Adipose tissue (tissue), 3 donors: Measurements from ENCODE around the gene FASTKD1. TPM values are rescaled to one million over a fixed set of nuclear protein-coding genes. Genes with fewer than 3 reads are reported as not detected.
"Not testable (repeated sequence)": the region's sequence is repeated elsewhere in the genome, so short reads cannot be mapped to it uniquely, and the experiment has no call there.

Experiments used
- H3K27ac ChIP-seq: one replicate; pipeline ENCODE4 v1.5.1; 2013; ENCODE audit warnings: low read depth, low read length
- WGBS, 3 donors: extraction: QIAGEN DNeasy Blood & Tissue Kit; methylation state at CpG; one replicate each; pipeline ENCODE4 v1.1.7; 2013; 5-methylcytosine and 5-hydroxymethylcytosine counted together
- polyA plus RNA-seq, 3 donors: library from polyadenylated mRNA; stranded (reverse); fragments of 200-250 nt; gene quantifications; one replicate each; pipeline ENCODE4 v1.2.3, GENCODE V29; 2013
- donor health status: healthy with polysubstance abuse.
- donor health status: Bipolar disorder and iron deficiency.
- donor health status: healthy.

FASTKD1 gene
- polyA plus RNA-seq, 3 donors = 7.4 to 28.3 (median 7.6) TPM

- 16 to 31% (median 29%) methylated on average over 2 of the region's 2 CpGs for WGBS, 3 donors
- H3K27ac ChIP-seq = no peak overlapping the region
Measured at GRCh38 chr2:169572821-169573159, 875 bp downstream of the FASTKD1 start.

- H3K27ac ChIP-seq = no peak overlapping the region
- WGBS, 3 donors = 41 to 83% (median 83%) methylated on average over 1 of the region's 1 CpG
Measured at GRCh38 chr2:169572189-169572588, 1.5 kb downstream of the FASTKD1 start.

DNA sequence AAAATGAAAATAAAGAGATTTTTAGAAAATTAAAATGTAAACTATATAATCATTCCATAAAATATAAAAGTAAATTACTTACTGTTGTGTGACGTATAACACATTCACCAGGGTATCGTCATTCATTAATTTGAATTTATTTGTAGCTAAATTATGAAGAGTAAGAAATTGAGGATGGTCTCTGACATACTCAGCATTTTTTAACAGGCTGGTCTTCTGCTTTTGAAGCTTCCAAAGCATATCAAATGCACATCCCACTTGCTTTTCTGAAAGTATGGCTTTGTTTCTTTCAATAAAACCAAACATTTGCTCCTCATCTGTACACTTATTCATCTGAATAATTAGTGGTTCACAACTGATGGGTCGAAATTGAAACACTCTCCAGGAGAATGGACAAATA lies 2.1 kb downstream of the FASTKD1 start:
- 78 to 94% (median 93%) methylated on average over 3 of the region's 3 CpGs for WGBS, 3 donors
- no peak overlapping the region for H3K27ac ChIP-seq

- WGBS, 3 donors = 92 to 96% (median 96%) methylated on average over 4 of the region's 4 CpGs
- H3K27ac ChIP-seq = not testable (repeated sequence)
Measured at GRCh38 chr2:169570752-169571151, 2.9 kb downstream of the FASTKD1 start.

DNA sequence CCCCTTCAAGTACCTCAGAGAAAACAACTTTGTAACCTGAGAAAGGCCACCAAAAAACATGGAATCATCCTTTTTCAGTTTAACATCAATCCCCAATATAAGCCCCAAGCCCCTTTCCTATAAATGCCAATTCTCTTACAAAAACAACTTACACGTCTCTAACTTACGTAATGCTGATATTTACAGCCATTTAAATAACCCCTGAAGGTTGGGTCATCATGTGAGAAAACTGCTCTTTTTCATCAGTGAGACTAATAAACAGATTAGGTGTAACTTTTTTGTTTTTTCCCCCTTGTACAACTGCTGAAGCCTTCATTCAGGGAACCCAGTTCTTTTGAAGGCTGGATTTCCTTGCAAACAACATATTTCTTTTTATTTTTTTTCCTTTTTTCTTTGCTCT lies 3.7 kb downstream of the FASTKD1 start:
- WGBS, 3 donors = 70 to 80% (median 71%) methylated on average over 2 of the region's 2 CpGs
- H3K27ac ChIP-seq = no peak overlapping the region

- no peak overlapping the region for H3K27ac ChIP-seq
- WGBS, 3 donors = 46 to 95% (median 91%) methylated on average over 1 of the region's 1 CpG
Measured at GRCh38 chr2:169565686-169566085, 8.0 kb downstream of the FASTKD1 start.

- WGBS, 3 donors = 50 to 92% (median 89%) methylated on average over 2 of the region's 2 CpGs
- H3K27ac ChIP-seq = no peak overlapping the region
Measured at GRCh38 chr2:169562519-169562918, 11.1 kb downstream of the FASTKD1 start.

- H3K27ac ChIP-seq = not testable (repeated sequence)
- 92 to 99% (median 97%) methylated on average over 5 of the region's 5 CpGs for WGBS, 3 donors
Measured at GRCh38 chr2:169562084-169562483, 11.6 kb downstream of the FASTKD1 start.

DNA sequence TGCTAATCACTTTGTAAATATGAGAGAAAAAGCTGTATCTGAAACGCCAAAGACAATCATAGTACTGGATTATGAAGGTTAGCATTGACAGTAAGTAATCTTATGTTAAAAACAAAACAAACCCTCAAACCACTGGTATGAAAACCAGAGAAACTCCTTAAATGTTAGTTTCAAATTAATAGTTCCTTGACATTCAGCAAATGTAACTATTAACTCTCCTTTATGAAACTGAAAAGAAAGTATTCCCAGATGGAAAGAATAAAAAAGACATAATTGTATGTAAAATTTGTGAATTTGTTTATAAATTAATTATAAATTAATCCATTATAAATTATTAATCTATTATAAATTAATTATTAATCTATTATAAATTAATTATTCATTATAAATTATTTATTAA lies 12.3 kb downstream of the FASTKD1 start:
- WGBS, 3 donors = 87 to 97% (median 96%) methylated on average over 1 of the region's 1 CpG
- no peak overlapping the region for H3K27ac ChIP-seq

GRCh38 chr2:169546756-169547155 lies 26.9 kb downstream of the FASTKD1 start:
- no peak overlapping the region for H3K27ac ChIP-seq
- 93 to 98% (median 98%) methylated on average over 2 of the region's 2 CpGs for WGBS, 3 donors

GRCh38 chr2:169542433-169542832 lies 31.2 kb downstream of the FASTKD1 start:
- WGBS, 3 donors = 93 to 97% (median 94%) methylated on average over 3 of the region's 3 CpGs
- no peak overlapping the region for H3K27ac ChIP-seq

DNA sequence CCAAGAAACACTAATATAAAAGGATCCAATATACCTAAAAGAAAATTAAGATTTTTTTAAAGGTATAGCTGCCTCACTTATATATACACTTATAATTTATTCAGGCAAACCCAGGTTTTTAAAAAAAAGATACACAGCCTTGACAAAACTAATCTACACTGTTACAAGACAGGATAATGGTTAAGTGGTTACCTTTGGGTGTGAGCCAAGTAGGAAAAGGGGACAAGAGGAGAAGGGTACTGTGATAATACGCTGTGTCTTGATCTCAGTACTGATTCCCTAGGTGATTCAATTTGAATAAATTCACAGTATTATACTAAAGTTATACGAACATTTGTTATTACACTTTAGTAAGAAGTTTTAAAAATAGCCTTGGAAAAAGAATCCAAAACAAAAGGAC lies 33.5 kb downstream of the FASTKD1 start:
- H3K27ac ChIP-seq = no peak overlapping the region
- WGBS, 3 donors = 58 to 83% (median 70%) methylated on average over 2 of the region's 2 CpGs

GRCh38 chr2:169539460-169539859 lies 34.2 kb downstream of the FASTKD1 start:
- WGBS, 3 donors = 93 to 100% (median 97%) methylated on average over 2 of the region's 2 CpGs
- not testable (repeated sequence) for H3K27ac ChIP-seq

DNA sequence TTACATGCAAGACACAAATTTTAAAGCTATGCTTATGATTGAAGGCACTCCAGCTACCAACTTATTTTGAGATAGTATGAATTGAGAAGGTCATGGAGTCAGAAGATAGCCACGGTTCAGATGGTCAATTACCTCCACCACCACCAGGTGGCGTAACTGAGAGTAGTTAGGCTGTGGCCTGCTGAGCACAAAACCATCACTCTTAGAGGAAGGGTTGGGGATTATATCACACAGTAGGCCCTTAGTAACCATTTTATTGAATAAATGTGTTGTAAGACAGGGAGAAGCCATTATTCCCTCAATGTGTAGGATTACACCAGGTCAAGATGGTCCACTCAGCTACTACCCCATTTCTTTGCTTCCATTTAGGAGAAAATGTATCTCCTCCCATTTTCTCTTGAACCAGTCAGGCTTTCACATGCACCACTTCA lies 45.4 kb downstream of the FASTKD1 start:
- no peak overlapping the region for H3K27ac ChIP-seq
- 13 to 21% (median 15%) methylated on average over 2 of the region's 2 CpGs for WGBS, 3 donors

- no peak overlapping the region for H3K27ac ChIP-seq
Measured at GRCh38 chr2:169526451-169526850, 47.2 kb downstream of the FASTKD1 start.

DNA sequence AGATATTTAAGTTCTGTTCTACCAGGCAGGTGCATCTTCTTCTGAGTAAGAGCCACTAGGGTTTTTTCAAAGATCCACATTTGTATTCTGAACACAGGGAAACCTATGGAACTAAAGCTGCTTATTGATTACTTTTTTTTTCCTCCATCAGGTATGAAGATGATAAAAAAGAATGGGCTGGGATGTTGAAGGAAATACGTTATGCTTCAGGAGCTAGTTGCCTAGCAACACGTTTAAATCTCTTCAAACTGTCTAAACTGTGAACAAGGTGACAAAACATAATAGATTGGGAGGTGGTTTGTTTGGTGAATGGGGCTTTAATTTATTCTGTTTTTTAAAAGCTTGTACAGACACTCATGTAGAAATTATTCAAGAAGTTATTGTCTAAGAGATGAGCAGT lies 48.2 kb downstream of the FASTKD1 start:
- WGBS, 3 donors = 73 to 83% (median 81%) methylated on average over 2 of the region's 2 CpGs
- no peak overlapping the region for H3K27ac ChIP-seq

GRCh38 chr2:169523681-169524080 lies 50.0 kb downstream of the FASTKD1 start:
- 42 to 73% (median 72%) methylated on average over 5 of the region's 5 CpGs for WGBS, 3 donors
- H3K27ac ChIP-seq = no peak overlapping the region

DNA sequence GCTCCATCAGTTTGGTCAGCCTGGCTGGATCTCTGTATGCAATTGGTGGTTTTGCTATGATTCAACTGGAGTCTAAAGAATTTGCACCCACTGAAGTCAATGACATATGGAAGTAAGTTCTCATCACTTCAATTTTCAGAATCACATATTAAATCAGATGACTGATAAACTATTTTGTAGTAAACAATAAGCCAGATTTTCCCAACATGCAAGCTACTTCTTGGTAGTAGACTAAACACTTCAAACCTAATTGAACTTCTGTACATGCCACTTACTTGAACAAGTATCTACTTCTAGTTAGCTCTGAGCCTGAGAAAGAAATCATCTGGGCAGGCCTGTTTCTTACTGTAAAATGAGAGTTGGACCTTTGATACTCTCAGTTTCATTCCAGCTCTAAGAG lies 52.8 kb downstream of the FASTKD1 start:
- no peak overlapping the region for H3K27ac ChIP-seq

DNA sequence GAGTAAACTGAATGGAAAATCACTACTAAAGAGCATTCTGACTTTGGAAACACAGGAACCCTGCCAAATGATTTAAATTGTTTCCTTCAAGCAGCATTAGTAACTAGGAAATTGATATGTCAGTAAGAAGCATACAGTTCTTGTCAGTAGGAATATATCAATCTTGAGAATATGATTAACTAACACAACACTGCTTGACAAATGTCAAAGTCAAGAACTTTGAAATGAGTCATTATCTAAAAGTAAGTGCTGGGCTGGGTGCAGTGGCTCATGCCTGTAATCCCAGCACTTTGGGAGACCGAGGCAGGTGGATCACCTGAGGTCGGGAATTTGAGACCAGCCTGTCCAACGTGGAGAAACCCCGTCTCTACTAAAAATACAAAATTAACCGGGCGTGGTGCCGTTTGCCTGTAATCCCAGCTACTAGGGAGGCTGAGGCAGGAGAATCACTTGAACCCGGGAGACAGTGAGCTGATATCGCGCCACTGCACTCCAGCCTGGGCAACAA lies 57.1 kb downstream of the FASTKD1 start:
- not testable (repeated sequence) for H3K27ac ChIP-seq
- WGBS, 3 donors = 95 to 96% (median 96%) methylated on average over 10 of the region's 10 CpGs

DNA sequence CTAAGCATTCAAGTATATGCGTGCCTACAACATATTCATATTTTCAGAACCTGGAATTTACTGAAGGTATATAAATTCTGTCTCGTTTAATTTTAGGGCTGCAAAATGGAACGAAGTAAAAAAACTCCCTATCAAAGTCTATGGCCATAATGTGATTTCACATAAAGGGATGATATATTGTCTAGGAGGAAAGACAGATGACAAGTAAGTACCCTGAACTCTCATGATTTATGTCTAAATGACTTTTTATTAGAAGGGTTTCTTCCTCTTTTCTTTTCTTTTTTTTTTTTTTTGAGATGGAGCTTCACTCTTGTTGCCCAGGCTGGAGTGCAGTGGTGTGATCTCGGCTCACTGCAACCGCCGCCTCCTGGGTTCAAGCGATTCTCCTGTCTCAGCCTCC lies 58.9 kb downstream of the FASTKD1 start:
- H3K27ac ChIP-seq = not testable (repeated sequence)
- WGBS, 3 donors = 88 to 95% (median 92%) methylated on average over 7 of the region's 7 CpGs

DNA sequence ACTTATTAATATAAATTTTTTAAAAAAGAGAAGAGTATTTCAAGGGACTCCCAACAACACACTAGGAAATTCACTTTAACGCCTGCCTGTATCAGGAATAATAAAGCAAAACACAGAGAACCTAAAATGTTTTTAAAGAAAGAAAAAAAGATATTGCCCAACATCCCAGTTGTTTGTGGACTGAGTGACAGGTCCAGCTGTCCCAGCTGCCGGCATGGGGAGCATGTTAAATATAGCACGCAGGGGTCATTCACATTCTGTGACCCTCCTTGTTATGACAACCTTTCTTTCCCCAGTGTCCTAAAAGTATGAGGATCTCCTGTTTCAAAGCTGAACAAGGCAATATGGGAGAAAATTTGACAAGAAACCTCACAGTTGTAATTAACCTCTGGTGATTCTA lies 59.7 kb downstream of the FASTKD1 start:
- WGBS, 3 donors = 69 to 85% (median 79%) methylated on average over 3 of the region's 3 CpGs
- no peak overlapping the region for H3K27ac ChIP-seq
